NCI-H345 (cell line): Measurements from ENCODE around the gene RGMB.
"Not testable (repeated sequence)": the region's sequence is repeated elsewhere in the genome, so short reads cannot be mapped to it uniquely, and the experiment has no call there.

ENCODE experiments used
- DNase-seq: peaks from one replicate; lab custom pipeline; 2025; lab: John Stamatoyannopoulos, UW

Gene RGMB, protein sequence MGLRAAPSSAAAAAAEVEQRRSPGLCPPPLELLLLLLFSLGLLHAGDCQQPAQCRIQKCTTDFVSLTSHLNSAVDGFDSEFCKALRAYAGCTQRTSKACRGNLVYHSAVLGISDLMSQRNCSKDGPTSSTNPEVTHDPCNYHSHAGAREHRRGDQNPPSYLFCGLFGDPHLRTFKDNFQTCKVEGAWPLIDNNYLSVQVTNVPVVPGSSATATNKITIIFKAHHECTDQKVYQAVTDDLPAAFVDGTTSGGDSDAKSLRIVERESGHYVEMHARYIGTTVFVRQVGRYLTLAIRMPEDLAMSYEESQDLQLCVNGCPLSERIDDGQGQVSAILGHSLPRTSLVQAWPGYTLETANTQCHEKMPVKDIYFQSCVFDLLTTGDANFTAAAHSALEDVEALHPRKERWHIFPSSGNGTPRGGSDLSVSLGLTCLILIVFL

GRCh38 chr5:98773464-98774191 is at the start of gene RGMB:
RGMB (plus strand) TSS chr5:98773663; CDS start chr5:98774071, 408 bp downstream.
- DNase-seq: peak; percentile 97

GRCh38 chr5:98726258-98726657 is 47.2 kb upstream of the RGMB start:
- no peak for DNase-seq

GRCh38 chr5:98727686-98728085 is 45.8 kb upstream of the RGMB start:
- no peak for DNase-seq

GRCh38 chr5:98734646-98735045 is 38.8 kb upstream of the RGMB start:
- DNase-seq: no peak

DNA sequence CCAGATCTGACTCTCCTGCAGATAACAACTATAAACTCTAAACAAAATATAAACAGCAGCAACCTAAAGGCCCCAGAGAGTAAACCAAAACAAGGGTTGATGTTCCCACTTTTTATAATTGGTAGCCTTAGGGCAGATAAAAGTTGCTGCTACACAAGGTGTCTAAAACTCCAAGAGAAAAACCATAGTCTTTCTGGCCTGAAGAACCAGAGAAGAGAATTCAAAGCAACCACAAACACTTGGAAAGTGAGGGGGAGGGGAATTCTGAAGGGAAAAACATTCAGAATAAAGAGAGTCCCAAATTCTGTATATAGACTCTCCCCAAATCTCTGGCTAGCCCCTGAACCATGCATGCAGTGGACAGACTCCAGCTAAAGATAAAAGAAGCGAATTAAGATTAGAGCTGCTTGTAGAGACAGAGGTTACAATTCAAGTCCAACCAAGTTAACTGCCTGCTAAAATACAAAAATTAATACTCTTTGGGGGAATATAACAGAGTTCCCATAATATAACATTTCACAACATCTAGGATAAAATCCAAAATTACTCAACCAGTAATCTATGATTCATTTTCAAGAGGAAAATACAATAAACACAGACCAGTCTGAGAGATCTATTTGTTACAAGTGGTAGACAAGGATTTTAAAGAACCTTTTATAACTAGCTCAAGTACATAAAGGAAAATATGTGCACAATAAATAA is 37.5 kb upstream of the RGMB start:
- no peak for DNase-seq

GRCh38 chr5:98736753-98737152 is 36.7 kb upstream of the RGMB start:
- no peak for DNase-seq

DNA sequence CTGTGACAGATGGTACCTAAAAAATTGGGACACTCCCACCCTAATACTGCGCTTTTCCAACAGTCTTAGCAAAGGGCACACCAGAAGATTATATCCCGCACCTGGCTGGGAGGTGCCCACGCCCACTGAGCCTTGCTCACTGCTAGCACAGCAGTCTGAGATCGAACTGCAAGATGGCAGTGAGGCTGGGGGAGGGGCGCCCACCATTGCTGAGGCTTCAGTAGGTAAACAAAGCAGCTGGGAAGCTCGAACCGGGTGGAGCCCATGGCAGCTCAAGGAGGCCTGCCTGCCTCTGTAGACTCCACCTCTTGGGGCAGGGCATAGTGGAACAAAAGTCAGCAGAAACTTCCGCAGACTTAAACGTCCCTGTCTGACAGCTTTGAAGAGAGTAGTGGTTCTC is 36.0 kb upstream of the RGMB start:
- not testable (repeated sequence) for DNase-seq

DNA sequence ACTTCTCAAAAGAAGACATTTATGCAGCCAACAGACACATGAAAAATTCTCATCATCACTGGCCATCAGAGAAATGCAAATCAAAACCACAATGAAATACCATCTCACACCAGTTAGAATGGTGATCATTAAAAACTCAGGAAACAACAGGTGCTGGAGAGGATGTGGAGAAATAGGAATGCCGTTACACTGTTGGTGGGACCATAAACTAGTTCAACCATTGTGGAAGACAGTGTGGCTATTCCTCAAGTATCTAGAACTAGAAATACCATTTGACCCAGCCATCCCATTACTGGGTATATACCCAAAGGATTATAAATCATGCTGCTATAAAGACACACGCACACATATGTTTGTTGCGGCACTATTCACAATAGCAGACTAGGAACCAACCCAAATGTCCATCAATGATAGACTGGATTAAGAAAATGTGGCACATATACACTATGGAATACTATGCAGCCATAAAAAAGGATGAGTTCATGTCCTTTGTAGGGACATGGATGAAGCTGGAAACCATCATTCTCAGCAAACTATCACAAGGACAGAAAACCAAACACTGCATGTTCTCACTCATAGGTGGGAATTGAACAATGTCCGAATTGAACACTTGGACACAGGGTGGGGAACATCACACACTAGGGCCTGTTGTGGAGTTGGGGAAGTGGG is 34.8 kb upstream of the RGMB start:
- DNase-seq: not testable (repeated sequence)

DNA sequence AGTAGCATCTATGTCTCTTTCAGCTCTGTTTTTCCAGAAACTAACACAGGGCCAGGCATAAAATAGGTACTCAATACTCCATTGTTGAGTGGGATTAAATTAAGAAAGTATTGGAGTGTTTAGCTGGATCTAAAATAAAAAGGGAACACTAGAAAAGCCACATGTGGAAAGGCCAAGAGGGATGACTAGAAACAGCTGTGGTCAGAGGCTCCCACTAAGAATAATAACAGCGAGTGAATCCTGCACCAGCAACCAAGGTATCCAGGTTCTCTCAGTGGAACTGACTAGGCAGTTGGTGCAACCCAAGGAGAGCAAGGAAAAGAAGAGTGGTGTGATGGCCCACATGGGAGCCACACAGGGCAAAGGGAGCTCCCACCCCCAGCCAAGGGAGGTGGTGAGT is 31.5 kb upstream of the RGMB start:
- DNase-seq: no peak

- DNase-seq: no peak
Observed at GRCh38 chr5:98742396-98743073, 30.9 kb upstream of the RGMB start.

DNA sequence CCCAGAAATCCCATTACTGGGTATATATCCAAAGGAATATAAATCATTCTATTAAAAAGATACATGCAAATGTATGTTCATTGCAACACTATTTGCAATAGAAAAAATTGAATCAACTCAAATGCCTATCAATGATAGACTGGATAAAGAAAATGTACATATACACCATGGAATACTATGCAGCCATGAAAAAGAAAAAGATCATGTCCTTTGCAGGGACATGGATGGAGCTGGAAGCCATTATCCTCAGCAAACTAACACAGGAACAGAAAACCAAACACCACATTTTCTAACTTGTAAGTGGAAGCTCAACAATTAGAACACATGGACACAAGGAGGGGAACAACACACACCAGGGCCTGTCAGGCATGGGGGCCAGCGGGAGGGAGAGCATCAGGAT is 25.2 kb upstream of the RGMB start:
- DNase-seq: not testable (repeated sequence)

GRCh38 chr5:98749046-98749445 is 24.4 kb upstream of the RGMB start:
- DNase-seq: no peak

DNA sequence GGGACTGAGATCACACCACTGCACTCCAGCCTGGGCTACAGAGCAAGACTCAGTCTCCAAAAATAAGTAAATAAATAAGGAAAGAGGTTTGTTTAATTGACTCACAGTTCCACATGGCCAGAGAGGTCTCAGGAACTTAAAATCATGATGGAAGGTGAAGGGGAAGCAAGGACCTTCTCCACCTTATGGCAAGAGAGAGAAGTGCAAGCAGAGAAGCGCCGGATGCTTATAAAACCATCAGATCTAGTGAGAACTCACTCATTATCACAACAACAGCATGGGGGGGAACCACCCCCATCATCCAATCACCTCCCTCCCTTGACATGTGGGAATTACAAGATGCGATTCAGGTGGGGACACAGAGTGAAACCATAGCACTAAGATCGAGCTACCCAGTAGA is 22.8 kb upstream of the RGMB start:
- no peak for DNase-seq

- DNase-seq: not testable (repeated sequence)
Observed at GRCh38 chr5:98752331-98752730, 21.1 kb upstream of the RGMB start.

- not testable (repeated sequence) for DNase-seq
Observed at GRCh38 chr5:98752801-98753200, 20.7 kb upstream of the RGMB start.

DNA sequence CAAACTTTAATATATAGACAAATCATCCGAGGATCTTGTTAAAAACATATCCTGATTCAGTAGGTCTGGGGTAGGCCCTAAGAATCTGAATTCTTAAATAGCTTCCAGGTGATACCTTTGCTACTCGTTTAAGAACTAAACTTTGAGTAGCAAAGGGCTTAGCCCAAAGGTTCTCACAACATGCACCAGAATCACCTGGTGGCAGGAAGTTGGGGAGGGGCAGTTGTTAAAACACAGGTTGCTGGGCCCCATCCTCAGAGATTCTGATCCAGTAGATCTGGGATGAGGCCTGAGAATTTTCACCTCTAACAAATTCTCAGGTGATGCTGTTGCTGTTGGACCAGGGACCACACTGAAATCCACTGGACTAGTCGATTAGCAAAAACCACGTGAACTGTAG is 20.0 kb upstream of the RGMB start:
- DNase-seq: no peak

DNA sequence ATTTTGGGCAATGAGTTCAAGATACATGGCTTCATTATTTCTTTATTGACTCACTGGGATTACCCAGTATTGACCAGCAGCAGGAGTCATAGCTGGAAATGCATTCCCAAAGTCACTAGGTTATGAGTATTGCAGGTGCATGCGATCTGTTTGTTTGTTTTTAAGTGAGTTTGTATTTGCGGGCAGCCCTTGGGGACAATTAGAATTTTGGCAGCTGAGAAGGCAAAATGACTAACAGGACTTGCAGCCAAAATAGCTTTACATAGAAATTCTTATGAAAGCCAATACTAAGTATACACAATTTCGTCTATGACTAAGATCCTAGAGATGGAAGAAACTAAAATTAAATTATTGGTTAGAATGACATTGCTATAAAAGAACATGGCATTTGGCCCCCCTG is 18.1 kb upstream of the RGMB start:
- DNase-seq: no peak

GRCh38 chr5:98757978-98758377 is 15.5 kb upstream of the RGMB start:
- no peak for DNase-seq

GRCh38 chr5:98763001-98763630 is 10.3 kb upstream of the RGMB start:
- DNase-seq: no peak

DNA sequence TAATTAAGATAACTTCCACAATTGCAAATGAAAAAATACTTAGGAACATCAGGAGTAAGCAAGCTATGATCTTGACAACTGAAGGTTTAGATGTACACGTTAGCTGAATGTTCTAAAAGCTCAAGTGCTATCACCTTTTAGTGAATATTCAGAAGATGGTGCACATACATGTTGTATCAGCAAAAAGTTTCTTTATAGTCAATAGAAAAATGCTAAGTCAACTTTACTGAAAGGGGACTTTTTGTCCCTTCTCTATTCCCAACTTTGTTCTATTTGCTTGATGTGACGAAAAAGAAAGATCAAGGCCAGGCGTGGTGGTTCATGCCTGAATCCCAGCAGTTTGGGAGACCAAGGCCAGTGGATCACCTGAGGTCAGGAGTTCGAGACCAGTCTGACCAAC is 7.6 kb upstream of the RGMB start:
- DNase-seq: no peak

DNA sequence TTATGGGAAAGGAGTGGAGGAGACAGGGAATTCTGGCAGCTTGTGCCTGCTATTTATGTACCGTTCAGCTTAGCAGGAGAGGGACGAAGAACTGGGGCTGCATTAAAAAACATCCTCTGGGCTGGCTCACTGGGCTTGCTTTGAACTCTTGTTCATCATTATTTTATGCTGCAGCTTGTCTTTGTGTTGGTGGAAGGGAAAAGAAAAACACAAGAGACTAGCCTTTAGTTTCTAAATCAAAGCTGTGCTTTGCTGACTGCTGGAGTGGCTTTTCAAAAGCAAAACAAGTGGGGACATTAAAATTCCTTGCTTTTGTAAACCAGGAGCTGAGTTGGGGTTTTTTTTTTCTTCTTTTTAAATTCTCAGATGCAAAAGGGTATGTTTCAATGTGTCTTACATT is 5.9 kb upstream of the RGMB start:
- DNase-seq: peak; percentile 16
